SU-DHL-6 (cell line): ENCODE data around the gene NCOA3.
A peak's percentile ranks its signal among the peaks of the same experiment; 100 is the strongest.

Experiments used
- H2AFZ ChIP-seq: fragments of 200-600 bp; sonication (generic); 2 replicates; pipeline ENCODE4 v1.6.1; 2014; ENCODE audit warnings: low read depth, mild to moderate bottlenecking, moderate library complexity, mixed read lengths, antibody characterized with exemption, low read length; ENCODE audit not compliant: severe bottlenecking
- H3F3A ChIP-seq: fragments of 200-600 bp; shearing (Covaris generic); 2 replicates; pipeline ENCODE4 v1.6.0; 2016; ENCODE audit warnings: antibody characterized with exemption, mild to moderate bottlenecking; ENCODE audit not compliant: insufficient read depth
- H3K27ac ChIP-seq: fragments of 200-600 bp; sonication (generic); 2 replicates; pipeline ENCODE4 v1.5.1; 2016; ENCODE audit warnings: low read depth, mild to moderate bottlenecking, low read length, moderate library complexity, mixed read lengths
- H3K27me3 ChIP-seq: fragments of 200-600 bp; sonication (generic), shearing (Covaris generic); 2 replicates; pipeline ENCODE4 v1.6.0; 2014; ENCODE audit warnings: mild to moderate bottlenecking, low read length
- H3K36me3 ChIP-seq: fragments of 200-600 bp; sonication (generic); 2 replicates; pipeline ENCODE4 v1.6.1; 2014; ENCODE audit warnings: mild to moderate bottlenecking, low read length, mixed read lengths
- H3K4me2 ChIP-seq: fragments of 300-600, 200-600 bp; shearing (Covaris generic), sonication (generic); 2 replicates; pipeline ENCODE4 v1.6.0; 2014; ENCODE audit warnings: low read length, low read depth, mild to moderate bottlenecking; ENCODE audit not compliant: poor library complexity, severe bottlenecking
- H3K4me3 ChIP-seq: fragments of 200-600 bp; sonication (generic); 2 replicates; pipeline ENCODE4 v1.5.1; 2014; ENCODE audit warnings: antibody characterized with exemption, low read length, mild to moderate bottlenecking, mixed read lengths; ENCODE audit not compliant: insufficient read depth, poor library complexity, severe bottlenecking
- H3K79me2 ChIP-seq: fragments of 200-600 bp; sonication (generic); 2 replicates; pipeline ENCODE4 v1.6.1; 2014; ENCODE audit warnings: mild to moderate bottlenecking, low read length, moderate library complexity; ENCODE audit not compliant: insufficient read depth
- H3K9ac ChIP-seq: fragments of 200-600 bp; sonication (generic); 2 replicates; pipeline ENCODE4 v1.7.0; 2014; ENCODE audit warnings: mild to moderate bottlenecking, low read length
- H3K9me2 ChIP-seq: fragments of 200-600 bp; sonication (generic); replicated peaks from 2 replicates; pipeline ENCODE4 v1.6.1; 2014; ENCODE audit warnings: low read length; ENCODE audit not compliant: insufficient read depth
- H3K9me3 ChIP-seq: fragments of 200-600 bp; sonication (generic); 2 replicates; pipeline ENCODE4 v1.6.1; 2014; ENCODE audit warnings: low read length, mixed read lengths; ENCODE audit not compliant: insufficient read depth
- H4K20me1 ChIP-seq: fragments of 200-600 bp; sonication (generic); 2 replicates; pipeline ENCODE4 v1.6.1; 2014; ENCODE audit warnings: low read depth, mild to moderate bottlenecking, antibody characterized with exemption, low read length, moderate library complexity, mixed read lengths
- EZH2phosphoT487 ChIP-seq: fragments of 200-600 bp; sonication (generic), shearing (Covaris generic); conservative IDR thresholded peaks from 2 replicates; pipeline ENCODE4 v1.6.1; 2018; ENCODE audit warnings: mild to moderate bottlenecking, antibody characterized with exemption, low read length, moderate library complexity, mixed read lengths
- TF ChIP-seq, protein P1 (sequence below): fragments of 200-600 bp; sonication (generic); IDR thresholded peaks from one replicate; pipeline ENCODE4 v1.5.1; 2017; ENCODE audit warnings: antibody characterized with exemption, mild to moderate bottlenecking, low read length, moderate library complexity; ENCODE audit not compliant: insufficient read depth, poor library complexity, severe bottlenecking

Gene NCOA3

DNA sequence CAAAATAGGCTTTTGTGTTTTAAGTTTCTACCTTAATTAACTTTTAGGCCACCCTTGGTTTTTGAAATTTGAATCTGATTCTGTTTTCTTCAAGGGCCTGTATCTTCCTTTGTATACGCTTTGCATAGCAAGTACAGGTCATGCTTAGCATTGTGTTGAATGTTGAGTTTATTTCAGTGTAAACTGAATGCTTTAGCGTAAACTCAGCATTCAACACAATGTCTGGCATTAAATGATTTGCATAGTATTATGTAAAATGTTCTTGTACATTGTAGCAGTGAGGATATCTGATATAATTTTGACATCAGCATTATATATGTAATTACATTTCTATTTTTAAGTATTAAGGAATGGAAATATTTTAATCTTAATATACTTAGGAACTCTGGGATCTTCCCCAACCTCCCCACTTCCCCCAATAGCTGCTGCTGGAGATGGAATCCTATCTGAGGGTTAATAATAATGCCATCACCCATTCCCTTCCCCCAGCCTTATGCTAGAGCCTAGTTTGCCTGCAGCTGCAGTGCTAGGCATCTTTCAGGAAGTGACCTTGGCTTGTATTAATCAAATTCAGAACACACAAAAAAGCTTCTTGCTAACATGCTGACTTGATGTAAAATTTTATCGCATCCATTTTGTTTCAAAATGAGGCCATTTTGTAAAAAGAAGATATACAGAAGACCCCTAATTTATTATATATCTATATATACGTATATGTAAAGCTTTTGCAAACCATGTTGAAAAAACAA, 73.1 kb downstream of the NCOA3 start:
- H3K4me3 ChIP-seq: no peak overlapping the region
- peak overlapping the region; percentile 35 for H3K4me2 ChIP-seq
- peaks cover 100% of the 10 kb centered on the region for H3K79me2 ChIP-seq
- H3K9ac ChIP-seq: no peak overlapping the region
- no peaks in the 10 kb centered on the region for H3K9me3 ChIP-seq
- peaks cover 75% of the 10 kb centered on the region for H3F3A ChIP-seq
- H3K27me3 ChIP-seq: no peaks in the 10 kb centered on the region
- TF ChIP-seq, protein P1, sequence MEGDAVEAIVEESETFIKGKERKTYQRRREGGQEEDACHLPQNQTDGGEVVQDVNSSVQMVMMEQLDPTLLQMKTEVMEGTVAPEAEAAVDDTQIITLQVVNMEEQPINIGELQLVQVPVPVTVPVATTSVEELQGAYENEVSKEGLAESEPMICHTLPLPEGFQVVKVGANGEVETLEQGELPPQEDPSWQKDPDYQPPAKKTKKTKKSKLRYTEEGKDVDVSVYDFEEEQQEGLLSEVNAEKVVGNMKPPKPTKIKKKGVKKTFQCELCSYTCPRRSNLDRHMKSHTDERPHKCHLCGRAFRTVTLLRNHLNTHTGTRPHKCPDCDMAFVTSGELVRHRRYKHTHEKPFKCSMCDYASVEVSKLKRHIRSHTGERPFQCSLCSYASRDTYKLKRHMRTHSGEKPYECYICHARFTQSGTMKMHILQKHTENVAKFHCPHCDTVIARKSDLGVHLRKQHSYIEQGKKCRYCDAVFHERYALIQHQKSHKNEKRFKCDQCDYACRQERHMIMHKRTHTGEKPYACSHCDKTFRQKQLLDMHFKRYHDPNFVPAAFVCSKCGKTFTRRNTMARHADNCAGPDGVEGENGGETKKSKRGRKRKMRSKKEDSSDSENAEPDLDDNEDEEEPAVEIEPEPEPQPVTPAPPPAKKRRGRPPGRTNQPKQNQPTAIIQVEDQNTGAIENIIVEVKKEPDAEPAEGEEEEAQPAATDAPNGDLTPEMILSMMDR: no peak
- no peak for TF ChIP-seq EZH2phosphoT487
- peaks cover 36% of the 10 kb centered on the region for H3K36me3 ChIP-seq
- no peak overlapping the region for H2AFZ ChIP-seq
- H3K27ac ChIP-seq: peak overlapping the region; percentile 64
- no peaks in the 10 kb centered on the region for H3K9me2 ChIP-seq
- H4K20me1 ChIP-seq: peaks cover 65% of the 10 kb centered on the region

DNA sequence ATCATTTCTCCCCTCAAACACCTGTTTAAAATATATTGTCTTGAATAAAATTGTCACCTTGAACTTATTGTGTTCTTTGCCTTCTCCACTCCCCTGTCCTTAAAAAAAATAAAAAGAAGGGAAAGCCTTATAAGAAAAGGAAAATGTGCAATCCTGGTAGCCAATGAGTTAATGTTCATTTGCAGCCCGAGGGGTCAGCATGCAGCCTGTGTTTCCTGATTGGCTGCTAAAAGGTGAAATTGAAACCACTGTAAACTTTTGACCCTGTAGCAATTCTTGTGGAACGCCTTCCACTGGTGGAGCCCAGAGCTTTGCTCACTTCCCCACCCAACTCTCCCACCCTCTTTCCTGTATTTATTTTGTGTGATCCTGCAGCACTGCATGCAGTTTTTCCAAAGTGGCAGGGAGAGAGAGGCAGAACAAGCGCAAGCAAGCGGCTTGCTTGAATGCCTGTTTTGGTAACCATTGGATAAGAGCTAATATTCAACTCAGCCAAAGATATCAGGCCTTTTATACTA, 74.9 kb downstream of the NCOA3 start:
- H4K20me1 ChIP-seq: peaks cover 73% of the 10 kb centered on the region
- no peaks in the 10 kb centered on the region for H3K9me3 ChIP-seq
- H3K79me2 ChIP-seq: peaks cover 100% of the 10 kb centered on the region
- H3F3A ChIP-seq: peaks cover 81% of the 10 kb centered on the region
- no peak overlapping the region for H2AFZ ChIP-seq
- H3K9me2 ChIP-seq: no peaks in the 10 kb centered on the region
- peaks cover 35% of the 10 kb centered on the region for H3K36me3 ChIP-seq
- no peak for TF ChIP-seq EZH2phosphoT487
- TF ChIP-seq, protein P1: no peak
- H3K9ac ChIP-seq: no peak overlapping the region
- H3K27me3 ChIP-seq: no peaks in the 10 kb centered on the region
- H3K4me2 ChIP-seq: peak overlapping the region; percentile 35
- peak overlapping the region; percentile 64; the same call in 1 of the 2 replicates for H3K27ac ChIP-seq
- no peak overlapping the region for H3K4me3 ChIP-seq

GRCh38 chr20:47577314-47577713, 75.6 kb downstream of the NCOA3 start:
- no peak overlapping the region for H3K27ac ChIP-seq
- peaks cover 72% of the 10 kb centered on the region for H4K20me1 ChIP-seq
- no peak overlapping the region for H3K4me2 ChIP-seq
- H3K4me3 ChIP-seq: no peak overlapping the region
- peaks cover 79% of the 10 kb centered on the region for H3F3A ChIP-seq
- H2AFZ ChIP-seq: no peak overlapping the region
- H3K9ac ChIP-seq: no peak overlapping the region
- peaks cover 34% of the 10 kb centered on the region for H3K36me3 ChIP-seq
- peaks cover 100% of the 10 kb centered on the region for H3K79me2 ChIP-seq
- H3K9me2 ChIP-seq: no peaks in the 10 kb centered on the region
- TF ChIP-seq, protein P1: no peak
- no peak for TF ChIP-seq EZH2phosphoT487
- H3K27me3 ChIP-seq: no peaks in the 10 kb centered on the region
- no peaks in the 10 kb centered on the region for H3K9me3 ChIP-seq
